GM18870 (cell line): ENCODE data around the gene PDZD4.

Experiments used
- ATAC-seq: cut with Tn5 transposase; IDR thresholded peaks from one replicate; pipeline ENCODE4 v1.9.1; 2021; ENCODE audit warnings: moderate library complexity; ENCODE audit not compliant: unreplicated experiment

PDZD4 gene

DNA sequence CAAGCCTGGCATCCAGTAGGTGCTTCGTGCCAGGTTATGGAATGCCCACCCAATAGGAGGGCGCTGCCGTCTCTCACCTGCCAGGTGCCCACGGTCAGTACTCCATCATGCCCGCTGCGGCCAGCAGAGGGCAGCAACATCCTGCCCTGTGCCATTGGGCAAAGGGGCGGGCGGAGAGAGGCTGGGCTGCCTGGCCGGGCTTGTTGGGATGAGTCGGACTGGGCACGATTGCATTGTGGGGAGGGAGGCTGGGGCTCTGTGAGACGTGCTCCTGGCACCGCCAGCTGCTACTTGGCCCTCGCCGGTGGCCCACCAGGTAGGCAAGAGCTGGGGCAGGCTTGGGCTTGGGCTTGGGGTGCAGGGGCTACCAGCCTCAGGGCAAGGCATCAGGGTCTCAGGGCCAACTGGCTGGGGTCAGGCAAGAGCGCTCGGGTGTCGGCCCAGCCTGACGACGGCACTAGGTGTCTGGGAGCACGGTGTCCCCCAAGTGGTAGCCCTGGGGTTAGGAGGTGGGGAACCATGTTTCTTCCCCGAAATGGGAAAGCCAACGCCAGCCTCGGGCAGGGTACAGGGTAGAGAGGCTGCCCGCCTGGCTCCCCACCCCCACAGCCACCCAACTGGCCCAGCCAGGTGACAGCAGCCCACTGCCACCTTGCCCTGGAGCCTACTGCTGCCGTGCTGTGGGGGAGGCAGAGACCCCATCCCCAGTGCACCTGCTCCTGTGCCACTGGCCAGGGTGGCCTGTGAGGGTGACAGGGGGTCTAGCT is 66.2 kb downstream of the PDZD4 start, which contains the start of gene PLXNB3:
Gene PLXNB3, plus strand, starts transcription at position 261 of the 767 bp plus-strand sequence. CDS start 1,287 bp downstream, outside the sequence.
- ATAC-seq = no peak

DNA sequence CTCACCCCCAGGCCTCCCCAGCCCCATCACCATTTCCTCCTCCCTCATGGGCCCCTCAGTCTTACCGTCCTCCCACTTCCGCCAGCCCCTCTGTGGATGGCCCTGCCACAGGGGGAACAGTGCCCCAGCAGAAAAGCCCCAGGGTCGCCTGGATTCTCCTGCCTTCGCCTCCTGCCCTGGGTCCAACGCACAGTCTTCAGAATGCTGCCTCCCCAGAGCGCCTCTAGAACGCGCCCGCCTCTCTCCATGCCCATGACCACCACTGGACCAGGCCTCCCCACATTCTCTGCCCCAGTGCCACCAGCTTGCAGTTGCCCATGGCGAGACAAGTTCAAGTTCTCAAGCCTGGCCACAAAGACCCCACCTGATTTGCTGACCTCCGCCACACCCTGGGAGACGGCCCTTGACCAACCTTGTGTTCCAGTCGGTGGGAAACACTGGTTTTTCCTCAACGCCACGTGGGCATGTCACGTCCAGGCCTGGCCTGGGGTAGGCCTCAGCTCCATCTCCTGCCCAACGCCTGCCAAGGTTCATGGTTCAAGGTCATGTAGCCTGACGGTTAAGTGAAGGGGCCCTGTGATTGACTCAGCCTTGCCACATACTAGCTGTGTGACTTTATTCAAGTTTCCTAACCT is 66.9 kb downstream of the PDZD4 start:
- ATAC-seq = no peak

DNA sequence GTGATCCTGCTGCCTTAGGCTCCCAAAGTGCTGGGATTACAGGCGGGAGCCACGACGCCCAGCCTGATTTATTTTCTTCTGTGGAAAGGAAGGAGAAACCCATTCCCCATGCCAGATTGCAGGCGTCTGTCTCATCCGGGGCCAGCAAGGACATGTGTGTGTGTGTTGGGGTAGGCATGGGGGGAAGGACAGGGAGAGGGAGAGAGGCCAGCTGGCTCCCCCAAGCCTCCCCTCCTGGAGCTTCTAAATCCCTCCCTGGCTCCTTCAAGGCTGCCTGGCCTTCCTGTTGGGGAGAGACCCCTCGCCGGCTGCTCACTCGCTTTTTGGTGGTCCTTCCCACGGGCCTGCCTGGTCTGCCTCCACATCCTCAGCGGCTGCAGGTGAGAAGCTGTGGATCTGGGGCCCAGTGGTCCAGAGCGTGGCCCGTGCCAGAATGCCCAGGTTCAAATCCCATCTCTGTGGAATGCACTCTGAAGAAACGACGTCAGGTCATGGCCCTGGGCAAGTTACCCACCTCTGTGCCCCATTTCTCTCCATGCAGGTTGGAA is 67.6 kb downstream of the PDZD4 start:
- ATAC-seq = no peak

DNA sequence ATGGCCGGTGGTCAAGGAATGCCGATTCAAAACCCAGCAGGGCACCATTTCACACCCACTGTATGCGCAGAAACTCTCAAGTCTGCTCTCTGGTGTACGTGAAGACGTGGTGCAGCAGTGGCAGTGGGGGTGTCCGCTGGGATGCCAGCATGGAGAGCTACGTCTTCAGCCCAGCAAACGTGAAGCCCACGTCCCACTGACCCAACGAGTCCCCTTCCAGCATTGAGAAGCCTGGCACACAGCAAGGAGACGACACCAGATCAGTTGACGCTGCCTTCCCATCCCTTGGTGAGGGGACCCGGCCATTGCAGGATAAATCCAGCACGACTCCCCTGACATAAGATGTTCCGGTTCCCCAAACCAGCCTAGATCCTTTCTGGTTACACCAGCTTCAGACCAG is 68.5 kb downstream of the PDZD4 start:
- no peak for ATAC-seq

DNA sequence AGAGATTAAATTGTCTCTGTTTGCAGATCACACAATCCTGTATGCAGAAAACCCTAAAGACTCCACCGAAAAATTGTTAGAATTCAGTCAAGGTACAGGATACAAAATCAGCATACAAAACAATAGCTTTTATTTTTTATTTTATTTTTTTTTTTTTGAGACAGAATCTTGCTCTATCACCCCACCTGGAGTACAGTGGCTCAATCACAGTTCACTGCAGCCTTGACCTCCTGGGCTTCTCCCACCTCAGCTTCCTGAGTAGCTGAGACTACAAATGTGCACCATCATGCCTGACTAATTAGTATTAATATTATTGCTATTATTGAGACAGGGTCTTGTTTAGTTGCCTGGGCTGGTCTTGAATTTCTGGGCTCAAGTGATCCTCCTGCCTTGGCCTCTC is 75.2 kb downstream of the PDZD4 start:
- ATAC-seq = no peak
